Trophoblast cell (in vitro differentiated cells and primary cell): Measurements from ENCODE around the gene NSUN4.

Source experiments
- DNase-seq, 2 donors: peaks; one replicate each; pipeline ENCODE4 v3.0.0-alpha.2; 2016
- H2AFZ ChIP-seq: 2 replicates; pipeline ENCODE4 v1.6.1; 2013; ENCODE audit warnings: low read length, moderate library complexity, mild to moderate bottlenecking; ENCODE audit not compliant: insufficient read depth, poor library complexity
- H2AK5ac ChIP-seq: 2 replicates; pipeline ENCODE4 v1.6.1; 2013; ENCODE audit warnings: mild to moderate bottlenecking, low read length
- H2BK120ac ChIP-seq: 2 replicates; pipeline ENCODE4 v1.6.1; 2013; ENCODE audit warnings: low read length, mild to moderate bottlenecking, moderate library complexity; ENCODE audit not compliant: insufficient read depth, poor library complexity
- H2BK12ac ChIP-seq: 2 replicates; pipeline ENCODE4 v1.6.1; 2013; ENCODE audit warnings: mild to moderate bottlenecking, low read length, moderate library complexity
- H2BK5ac ChIP-seq: 2 replicates; pipeline ENCODE4 v1.6.1; 2013; ENCODE audit warnings: low read length, low read depth, moderate library complexity, mild to moderate bottlenecking; ENCODE audit not compliant: poor library complexity
- H3K14ac ChIP-seq: 2 replicates; pipeline ENCODE4 v1.6.1; 2013; ENCODE audit warnings: mild to moderate bottlenecking, low read length
- H3K18ac ChIP-seq: 2 replicates; pipeline ENCODE4 v1.6.1; 2013; ENCODE audit warnings: mild to moderate bottlenecking, low read length
- H3K23ac ChIP-seq: 2 replicates; pipeline ENCODE4 v1.6.1; 2013; ENCODE audit warnings: low read length
- H3K27ac ChIP-seq: 2 replicates; pipeline ENCODE4 v1.5.1; 2013; ENCODE audit warnings: low read depth, mild to moderate bottlenecking, inconsistent platforms, low read length, moderate library complexity
- H3K27me3 ChIP-seq: 2 replicates; pipeline ENCODE4 v1.6.1; 2013; ENCODE audit warnings: inconsistent platforms, mild to moderate bottlenecking, low read length, moderate library complexity; ENCODE audit not compliant: insufficient read depth
- H3K36me3 ChIP-seq, 2 experiments: 1 replicate in 1 of 2; 2 replicates in 1 of 2; pipeline ENCODE4 v1.6.1; 2013; ENCODE audit warnings: low read length in 2 of 2, mild to moderate bottlenecking in 2 of 2, moderate library complexity in 1 of 2; ENCODE audit not compliant: insufficient read depth in 2 of 2, control insufficient read depth in 1 of 2
- H3K4ac ChIP-seq: 2 replicates; pipeline ENCODE4 v1.6.1; 2013; ENCODE audit warnings: low read depth, mild to moderate bottlenecking, low read length, moderate library complexity
- H3K4me1 ChIP-seq, 2 experiments: 1 replicate in 1 of 2; 2 replicates in 1 of 2; pipeline ENCODE4 v1.6.1; 2013; ENCODE audit warnings: low read length in 2 of 2, mild to moderate bottlenecking in 2 of 2, moderate library complexity in 1 of 2; ENCODE audit not compliant: insufficient read depth in 2 of 2, control insufficient read depth in 1 of 2
- H3K4me2 ChIP-seq: 2 replicates; pipeline ENCODE4 v1.6.1; 2013; ENCODE audit warnings: inconsistent platforms, mild to moderate bottlenecking, low read length, moderate library complexity
- H3K4me3 ChIP-seq: 2 replicates; pipeline ENCODE4 v1.5.1; 2013; ENCODE audit warnings: mild to moderate bottlenecking, low read depth, low read length, inconsistent platforms
- H3K79me1 ChIP-seq: one replicate; pipeline ENCODE4 v1.6.1; 2013; ENCODE audit warnings: low read length
- H3K79me2 ChIP-seq: 2 replicates; pipeline ENCODE4 v1.6.1; 2013; ENCODE audit warnings: low read length, mild to moderate bottlenecking; ENCODE audit not compliant: control insufficient read depth, insufficient read depth, poor library complexity
- H3K9ac ChIP-seq: 2 replicates; pipeline ENCODE4 v1.6.1; 2013; ENCODE audit warnings: mild to moderate bottlenecking, low read length
- H3K9me3 ChIP-seq: 2 replicates; pipeline ENCODE4 v1.6.1; 2013; ENCODE audit warnings: low read depth, mild to moderate bottlenecking, control low read depth, inconsistent platforms, low read length; ENCODE audit not compliant: insufficient read depth
- H4K12ac ChIP-seq: 2 replicates; pipeline ENCODE4 v1.6.1; 2013; ENCODE audit warnings: low read depth, mild to moderate bottlenecking, low read length, moderate library complexity
- H4K8ac ChIP-seq: 2 replicates; pipeline ENCODE4 v1.6.1; 2013; ENCODE audit warnings: low read depth, mild to moderate bottlenecking, low read length, moderate library complexity
- H4K91ac ChIP-seq: one replicate; pipeline ENCODE4 v1.6.1; 2013; ENCODE audit warnings: low read depth, mild to moderate bottlenecking, low read length, moderate library complexity
- WGBS: extraction: QIAGEN DNeasy Blood & Tissue Kit; methylation state at CpG from one replicate; pipeline ENCODE4 v1.1.7; 2013; ENCODE audit warnings: missing lambda C conversion rate; ENCODE audit not compliant: insufficient read length, insufficient coverage; ENCODE audit errors: extremely low coverage; 5-methylcytosine and 5-hydroxymethylcytosine counted together

Gene NSUN4

GRCh38 chr1:46407636-46408035 lies 67.0 kb downstream of the NSUN4 start:
- Histone ChIP-seq H3K4me3 (no peak overlapping the region), H2BK5ac (no peak overlapping the region), H4K12ac (no peak overlapping the region), H3K18ac (no peak overlapping the region), H2AFZ (no peak overlapping the region), H3K9me3 (peaks cover 2% of the 10 kb centered on the region), H3K27me3 (no peaks in the 10 kb centered on the region), H3K14ac (no peak overlapping the region), H2BK12ac (no peak overlapping the region), H2BK120ac (no peak overlapping the region), H3K27ac (no peak overlapping the region), H3K36me3 (no peaks in the 10 kb centered on the region), H3K23ac (no peak overlapping the region), H3K79me1 (no peaks in the 10 kb centered on the region), H3K4me2 (no peak overlapping the region), H2AK5ac (no peak overlapping the region), H3K4me1 (peaks cover 4 to 6% of the 10 kb centered on the region in 2 experiments), H3K4ac (no peak overlapping the region), H3K79me2 (no peaks in the 10 kb centered on the region), H3K9ac (no peak overlapping the region), H4K8ac (no peak overlapping the region), H4K91ac (no peak overlapping the region)
- WGBS: no CpG with 5 or more reads among the region's 9 CpGs
- DNase-seq: no peak

GRCh38 chr1:46408356-46409062 lies 67.9 kb downstream of the NSUN4 start:
- H3K23ac ChIP-seq: no peak overlapping the region
- no peak overlapping the region for H4K91ac ChIP-seq
- H2AFZ ChIP-seq: no peak overlapping the region
- WGBS: no CpG with 5 or more reads among the region's 12 CpGs
- H3K27ac ChIP-seq: no peak overlapping the region
- no peak overlapping the region for H4K8ac ChIP-seq
- H2AK5ac ChIP-seq: no peak overlapping the region
- H3K79me2 ChIP-seq: no peaks in the 10 kb centered on the region
- H3K18ac ChIP-seq: no peak overlapping the region
- H3K79me1 ChIP-seq: no peaks in the 10 kb centered on the region
- no peaks in the 10 kb centered on the region for H3K36me3 ChIP-seq
- H3K4me3 ChIP-seq: no peak overlapping the region
- no peaks in the 10 kb centered on the region for H3K27me3 ChIP-seq
- no peak for DNase-seq
- H4K12ac ChIP-seq: no peak overlapping the region
- H2BK12ac ChIP-seq: no peak overlapping the region
- H2BK120ac ChIP-seq: no peak overlapping the region
- H3K14ac ChIP-seq: no peak overlapping the region
- peaks cover 4% of the 10 kb centered on the region for H3K9me3 ChIP-seq
- peaks cover 4 to 6% of the 10 kb centered on the region in 2 experiments for H3K4me1 ChIP-seq
- no peak overlapping the region for H2BK5ac ChIP-seq
- no peak overlapping the region for H3K4ac ChIP-seq
- H3K4me2 ChIP-seq: no peak overlapping the region
- no peak overlapping the region for H3K9ac ChIP-seq

- Histone ChIP-seq H4K91ac (no peak overlapping the region), H3K23ac (no peak overlapping the region), H3K4me1 (peaks cover 4 to 6% of the 10 kb centered on the region in 2 experiments), H3K79me1 (no peaks in the 10 kb centered on the region), H3K79me2 (no peaks in the 10 kb centered on the region), H3K27me3 (no peaks in the 10 kb centered on the region), H2BK12ac (no peak overlapping the region), H3K36me3 (no peaks in the 10 kb centered on the region), H2BK5ac (no peak overlapping the region), H3K9ac (no peak overlapping the region), H2AFZ (no peak overlapping the region), H3K4ac (no peak overlapping the region), H3K18ac (no peak overlapping the region), H3K14ac (no peak overlapping the region), H4K8ac (no peak overlapping the region), H4K12ac (no peak overlapping the region), H3K4me2 (no peak overlapping the region), H2BK120ac (no peak overlapping the region), H2AK5ac (no peak overlapping the region), H3K27ac (no peak overlapping the region), H3K9me3 (peaks cover 2% of the 10 kb centered on the region), H3K4me3 (no peak overlapping the region)
- no peak for DNase-seq
- no CpG with 5 or more reads among the region's 1 CpG for WGBS
Measured at GRCh38 chr1:46409063-46409372, 68.4 kb downstream of the NSUN4 start.

GRCh38 chr1:46410156-46411009 lies 69.8 kb downstream of the NSUN4 start:
- H2AFZ ChIP-seq: no peak overlapping the region
- no CpG with 5 or more reads among the region's 17 CpGs for WGBS
- no peak overlapping the region for H3K14ac ChIP-seq
- no peak overlapping the region for H2BK12ac ChIP-seq
- no peak overlapping the region for H3K23ac ChIP-seq
- H2AK5ac ChIP-seq: no peak overlapping the region
- H3K27me3 ChIP-seq: no peaks in the 10 kb centered on the region
- H3K9ac ChIP-seq: no peak overlapping the region
- H2BK120ac ChIP-seq: no peak overlapping the region
- no peak for DNase-seq
- H3K4me1 ChIP-seq: peaks cover 4 to 6% of the 10 kb centered on the region in 2 experiments
- peaks cover 2% of the 10 kb centered on the region for H3K9me3 ChIP-seq
- H3K4ac ChIP-seq: no peak overlapping the region
- H2BK5ac ChIP-seq: no peak overlapping the region
- H3K79me2 ChIP-seq: no peaks in the 10 kb centered on the region
- H3K18ac ChIP-seq: no peak overlapping the region
- no peak overlapping the region for H3K4me3 ChIP-seq
- no peak overlapping the region for H4K8ac ChIP-seq
- no peak overlapping the region for H4K91ac ChIP-seq
- no peaks in the 10 kb centered on the region for H3K79me1 ChIP-seq
- no peak overlapping the region for H3K4me2 ChIP-seq
- H3K27ac ChIP-seq: no peak overlapping the region
- H4K12ac ChIP-seq: no peak overlapping the region
- no peaks in the 10 kb centered on the region for H3K36me3 ChIP-seq
